Body of pancreas (tissue), 4 donors: ENCODE results near the gene TRIM25. TPM values are rescaled to one million over a fixed set of nuclear protein-coding genes. Genes with fewer than 3 reads are reported as not detected.

Source experiments
- ATAC-seq: fragments of 150-250 bp; one replicate; pipeline ENCODE4 v1.9.1; 2016
- DNase-seq, 4 donors: peaks; one replicate each; pipeline ENCODE4 v3.0.0-alpha.2; 2019
- H3K27ac ChIP-seq, 4 donors: fragments of 200-600 bp; sonication (generic); 1 replicate in 3 of 4; 2 replicates in 1 of 4; pipeline versions ENCODE4 v1.5.1 to v1.6.1; 2016 to 2019; ENCODE audit warnings: mild to moderate bottlenecking in 1 of 4, mixed read lengths in 1 of 4, moderate library complexity in 1 of 4
- H3K27me3 ChIP-seq, 2 donors: fragments of 200-600 bp; sonication (generic); one replicate each; pipeline ENCODE4 v1.6.0; 2016; ENCODE audit warnings: mild to moderate bottlenecking in 1 of 2
- H3K36me3 ChIP-seq, 2 donors: fragments of 200-600 bp; sonication (generic); replicated peaks in 1 of 2; 2 replicates each; pipeline ENCODE4 v1.5.1; 2016; ENCODE audit warnings: low read depth in 2 of 2; ENCODE audit not compliant: insufficient read depth in 1 of 2
- H3K4me1 ChIP-seq: fragments of 200-600 bp; sonication (generic); one replicate; pipeline ENCODE4 v1.6.0; 2016
- H3K4me3 ChIP-seq, 2 donors: fragments of 200-600 bp; sonication (generic); 1 replicate in 1 of 2; 2 replicates in 1 of 2; pipeline ENCODE4 v1.5.1; 2016 to 2019
- H3K9me3 ChIP-seq, 3 donors: fragments of 200-600 bp; sonication (generic); 1 replicate in 2 of 3; 2 replicates in 1 of 3; pipeline ENCODE4 v1.5.1; 2016
- POLR2A ChIP-seq, 3 donors: fragments of 450-650 bp; IDR thresholded peaks; one replicate each; pipeline ENCODE4 v1.6.1; 2016; ENCODE audit warnings: antibody characterized with exemption in 3 of 3, mild to moderate bottlenecking in 2 of 3
- WGBS, 2 donors: methylation state at CpG; one replicate each; pipeline ENCODE4 v1.1.5; 2017; 5-methylcytosine and 5-hydroxymethylcytosine counted together
- intact Hi-C: fragments of 100-400 bp; cut with DNase I; formaldehyde crosslinking; loops from one replicate; pipeline ENCODE4 v1.15.1; 2023
- total RNA-seq, 2 donors: library from RNA; depleted of rRNA; stranded (reverse); fragments of >200 nt; gene quantifications; one replicate each; pipeline ENCODE4 v1.1.0, GENCODE V29; 2016
- TF ChIP-seq, protein P1 (sequence below), 7 experiments: fragments of 450-650 bp in 4 of 7; fragments of 200-600 bp in 3 of 7; sonication (generic) in 3 of 7; IDR thresholded peaks; one replicate each; pipeline ENCODE4 v1.5.1; 2016 to 2019; ENCODE audit warnings: antibody characterized with exemption in 7 of 7

Gene TRIM25
- total RNA-seq, 2 donors from 2014 or later = 13.5 to 21.8 TPM

DNA sequence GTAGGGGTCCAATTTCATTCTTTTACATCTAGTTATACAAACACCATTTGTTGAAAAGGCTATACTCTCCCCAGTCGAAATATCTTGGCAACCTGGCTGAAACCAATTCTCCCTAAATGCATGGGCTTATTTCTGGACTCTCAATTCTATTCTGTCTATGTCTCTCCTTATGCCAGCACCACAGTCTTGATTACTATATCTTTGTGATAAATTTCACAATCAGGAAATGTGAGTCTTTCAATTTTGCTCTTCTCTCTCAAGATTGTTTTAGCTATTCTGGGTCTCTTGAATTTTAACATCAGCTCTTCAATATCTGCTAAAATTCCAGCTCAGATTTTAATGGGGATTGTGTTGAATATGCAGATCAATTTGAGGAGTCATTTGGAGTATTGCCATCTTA lies 5.9 kb upstream of the TRIM25 start:
- no peak overlapping the region for H3K27ac ChIP-seq
- no peak for ATAC-seq
- intact Hi-C loops = no loop called here

DNA sequence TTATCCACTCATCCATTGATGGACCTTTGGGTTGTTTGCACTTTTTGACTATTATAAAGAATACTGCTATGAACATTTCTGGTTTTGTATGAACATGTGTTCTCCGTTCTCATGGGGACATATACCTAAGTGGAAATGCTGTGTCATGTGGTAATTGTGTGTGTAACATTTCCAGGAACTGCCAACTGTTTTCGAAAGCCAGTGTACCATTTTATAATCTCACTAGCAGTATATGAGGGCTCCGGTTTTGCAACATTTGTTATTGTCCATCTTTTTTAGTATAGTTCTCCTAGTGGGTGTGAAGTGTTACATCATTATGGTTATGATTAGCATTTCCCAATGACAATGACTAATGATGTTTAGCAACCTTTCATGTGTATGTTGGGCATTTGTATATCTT lies 5.1 kb upstream of the TRIM25 start:
- DNase-seq = no peak
- 66 to 74% methylated on average over 3 of the region's 3 CpGs for whole genome bisulfite sequencing, 2 donors
- Histone ChIP-seq H3K36me3 (no peaks in the 10 kb centered on the region), H3K27me3 (no peaks in the 10 kb centered on the region), H3K27ac (no peak overlapping the region), H3K4me3 (no peak overlapping the region), H3K9me3 (no peaks in the 10 kb centered on the region), H3K4me1 (peaks cover 16% of the 10 kb centered on the region)
- TF ChIP-seq, protein P1, sequence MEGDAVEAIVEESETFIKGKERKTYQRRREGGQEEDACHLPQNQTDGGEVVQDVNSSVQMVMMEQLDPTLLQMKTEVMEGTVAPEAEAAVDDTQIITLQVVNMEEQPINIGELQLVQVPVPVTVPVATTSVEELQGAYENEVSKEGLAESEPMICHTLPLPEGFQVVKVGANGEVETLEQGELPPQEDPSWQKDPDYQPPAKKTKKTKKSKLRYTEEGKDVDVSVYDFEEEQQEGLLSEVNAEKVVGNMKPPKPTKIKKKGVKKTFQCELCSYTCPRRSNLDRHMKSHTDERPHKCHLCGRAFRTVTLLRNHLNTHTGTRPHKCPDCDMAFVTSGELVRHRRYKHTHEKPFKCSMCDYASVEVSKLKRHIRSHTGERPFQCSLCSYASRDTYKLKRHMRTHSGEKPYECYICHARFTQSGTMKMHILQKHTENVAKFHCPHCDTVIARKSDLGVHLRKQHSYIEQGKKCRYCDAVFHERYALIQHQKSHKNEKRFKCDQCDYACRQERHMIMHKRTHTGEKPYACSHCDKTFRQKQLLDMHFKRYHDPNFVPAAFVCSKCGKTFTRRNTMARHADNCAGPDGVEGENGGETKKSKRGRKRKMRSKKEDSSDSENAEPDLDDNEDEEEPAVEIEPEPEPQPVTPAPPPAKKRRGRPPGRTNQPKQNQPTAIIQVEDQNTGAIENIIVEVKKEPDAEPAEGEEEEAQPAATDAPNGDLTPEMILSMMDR (IDR thresholded peaks at IDR 0.05) = no peak
- TF ChIP-seq POLR2A (IDR thresholded peaks at IDR 0.05) = no peak
- ATAC-seq = no peak
- intact Hi-C loops = no loop called here

More for the DNA sequence above, 5.9 kb upstream of the TRIM25 start:
- H3K4me3 ChIP-seq = no peak overlapping the region
- H3K36me3 ChIP-seq = no peaks in the 10 kb centered on the region
- peaks cover 16% of the 10 kb centered on the region for H3K4me1 ChIP-seq
- H3K27me3 ChIP-seq = no peaks in the 10 kb centered on the region
- no peaks in the 10 kb centered on the region for H3K9me3 ChIP-seq
- WGBS, 2 donors = 67 to 77% methylated on average over 1 of the region's 1 CpG
- DNase-seq = no peak
- no peak for TF ChIP-seq POLR2A (IDR thresholded peaks at IDR 0.05)
- TF ChIP-seq, protein P1 (IDR thresholded peaks at IDR 0.05) = no peak

DNA sequence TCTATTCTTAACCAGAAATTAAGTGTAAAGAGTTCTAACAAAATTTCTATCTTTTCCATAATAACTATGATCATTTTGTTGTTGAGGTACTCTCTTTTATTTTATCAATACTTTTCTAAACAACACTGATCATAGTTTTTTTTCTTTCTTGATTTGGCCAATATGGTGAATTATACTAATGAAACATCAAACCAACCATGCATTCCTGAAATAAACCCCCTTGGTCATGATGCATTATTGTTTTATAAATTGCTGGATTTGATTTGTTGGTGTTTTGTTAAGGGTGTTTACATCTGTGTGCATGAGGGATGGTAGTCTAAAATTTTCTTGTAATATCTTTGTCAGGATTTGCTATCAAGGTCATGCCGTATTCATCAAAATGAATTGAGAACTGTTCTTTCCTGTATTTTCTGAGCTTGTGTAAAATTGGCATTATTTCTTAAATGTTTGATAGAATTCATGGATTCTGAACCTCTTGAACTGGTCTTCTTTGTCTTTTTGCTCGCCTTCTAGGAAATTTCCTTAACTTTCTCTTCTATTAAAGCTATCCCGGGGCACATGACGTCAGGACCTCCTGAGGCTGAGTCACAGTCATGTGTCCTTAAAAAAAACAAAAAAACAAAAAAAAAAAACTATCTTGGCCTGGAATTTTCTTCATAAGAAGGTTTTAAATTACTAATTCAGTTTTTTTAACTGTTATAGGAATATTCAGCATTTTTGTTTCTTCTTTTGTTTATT lies 3.9 kb upstream of the TRIM25 start:
- intact Hi-C loops = no loop called here
- no peak overlapping the region for H3K27ac ChIP-seq
- H3K27me3 ChIP-seq = no peaks in the 10 kb centered on the region
- 82 to 89% methylated on average over 4 of the region's 4 CpGs for WGBS, 2 donors
- peaks cover 19% of the 10 kb centered on the region for H3K4me1 ChIP-seq
- DNase-seq (no peak), ATAC-seq (no peak)
- H3K9me3 ChIP-seq = no peaks in the 10 kb centered on the region
- H3K36me3 ChIP-seq = no peaks in the 10 kb centered on the region
- no peak for TF ChIP-seq POLR2A (IDR thresholded peaks at IDR 0.05)
- TF ChIP-seq, protein P1 (IDR thresholded peaks at IDR 0.05) = no peak
- H3K4me3 ChIP-seq = no peak overlapping the region

DNA sequence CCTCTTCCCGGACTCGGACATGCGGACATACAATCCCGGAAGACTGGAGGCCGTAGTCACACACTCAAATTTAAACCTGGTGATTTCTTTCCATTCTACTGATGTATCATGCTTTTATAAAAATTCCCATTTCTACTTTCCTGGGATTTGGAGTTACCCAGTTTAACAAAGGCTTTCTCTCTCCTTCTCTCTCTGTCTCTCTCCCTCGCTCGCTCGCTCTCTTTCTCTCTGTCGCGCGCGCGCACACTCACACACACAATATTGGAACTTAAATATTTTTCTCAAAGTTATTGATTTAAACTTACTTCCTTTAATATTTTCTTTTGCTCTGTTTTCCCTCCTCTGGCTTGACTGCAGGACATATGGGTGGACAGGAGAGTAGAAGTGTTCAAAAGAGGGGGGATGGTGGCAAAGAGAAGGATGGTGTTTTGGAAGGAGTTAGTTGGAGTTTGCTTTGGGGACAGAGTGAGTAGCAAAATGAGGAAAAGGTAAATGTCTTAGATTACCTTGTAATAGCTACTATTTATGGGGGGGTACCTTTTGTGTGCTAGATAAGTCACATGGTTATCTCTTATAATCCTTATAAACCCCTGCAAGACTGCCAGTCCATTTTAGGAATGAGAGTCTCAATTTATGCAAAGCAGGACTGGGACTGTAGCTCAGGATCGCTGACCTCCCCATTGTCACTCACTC lies 878 bp upstream of the TRIM25 start:
- no peak for TF ChIP-seq POLR2A (IDR thresholded peaks at IDR 0.05)
- TF ChIP-seq, protein P1 (IDR thresholded peaks at IDR 0.05) = no peak
- intact Hi-C loops = no loop called here
- DNase-seq = peak in 1 of 4 donors; percentile 14
- Histone ChIP-seq H3K36me3 (no peaks in the 10 kb centered on the region), H3K27ac (peak overlapping the region; percentile 76 to 96 (median 92)), H3K27me3 (no peaks in the 10 kb centered on the region), H3K9me3 (no peaks in the 10 kb centered on the region), H3K4me1 (peaks cover 49% of the 10 kb centered on the region), H3K4me3 (peak overlapping the region; percentile 72 to 90)
- peak; percentile 14 for ATAC-seq
- WGBS, 2 donors = 6 to 7% methylated on average over 14 of the region's 14 CpGs
